Adrenal gland (tissue), 12 donors: ENCODE measurements around the gene HECTD3. TPM values are rescaled to one million over a fixed set of nuclear protein-coding genes. Genes with fewer than 3 reads are reported as not detected.
A peak's percentile ranks its signal among the peaks of the same experiment; 100 is the strongest.

Experiments used
- DNase-seq, 7 donors: peaks; one replicate each; pipeline ENCODE4 v3.0.0-alpha.2; 2019 to 2020
- H3K27ac ChIP-seq, 5 donors: fragments of 200-600 bp; sonication (generic) in 4 of 5; 1 replicate in 3 of 5; 2 replicates in 2 of 5; pipeline versions ENCODE4 v1.5.1 to v1.8.0; 2016 to 2020; ENCODE audit warnings: mild to moderate bottlenecking in 1 of 5
- H3K27me3 ChIP-seq: fragments of 200-600 bp; 2 replicates; pipeline ENCODE4 v1.8.0; 2021
- H3K36me3 ChIP-seq, 2 donors: fragments of 200-600 bp; replicated peaks in 1 of 2; 1 replicate in 1 of 2; 2 replicates in 1 of 2; pipeline versions ENCODE4 v1.5.1 to v1.8.0; 2018 to 2022
- H3K4me1 ChIP-seq, 2 donors: fragments of 200-600 bp; replicated peaks in 1 of 2; 1 replicate in 1 of 2; 2 replicates in 1 of 2; pipeline versions ENCODE4 v1.5.1 to v1.8.0; 2018 to 2021
- H3K4me3 ChIP-seq, 4 donors: fragments of 200-600 bp; sonication (generic) in 3 of 4; one replicate each; pipeline ENCODE4 v1.5.1; 2016 to 2018
- H3K9me3 ChIP-seq, 3 donors: fragments of 200-600 bp; sonication (generic) in 1 of 3; replicated peaks in 1 of 3; 1 replicate in 2 of 3; 2 replicates in 1 of 3; pipeline versions ENCODE4 v1.5.1 to v1.8.0; 2016 to 2021
- POLR2A ChIP-seq, 2 donors: fragments of 450-650 bp; IDR thresholded peaks; one replicate each; pipeline ENCODE4 v1.6.1; 2017; ENCODE audit warnings: antibody characterized with exemption in 2 of 2, mild to moderate bottlenecking in 2 of 2, moderate library complexity in 1 of 2
- WGBS, 4 donors: extraction: QIAGEN DNeasy Blood & Tissue Kit in 2 of 4; methylation state at CpG; one replicate each; pipeline versions ENCODE4 v1.1.5 to v1.1.7; 2013 to 2017; 5-methylcytosine and 5-hydroxymethylcytosine counted together
- intact Hi-C, 2 donors: fragments of 100-400 bp; cut with DNase I; formaldehyde crosslinking; loops; one replicate each; pipeline versions ENCODE4 v1.14.1 to v1.15.0; 2022 to 2023
- polyA plus RNA-seq, 3 donors: library from polyadenylated mRNA; stranded (reverse); fragments of 200-250 nt in 2 of 3; fragments of 350-450 nt in 1 of 3; fragmentation: Illumina TruSeq in 1 of 3; extraction: RNeasy Lipid Tissue Mini Kit (QIAGEN cat#74804) in 1 of 3; gene quantifications; one replicate each; pipeline ENCODE4 v1.2.3, GENCODE V29; 2013 to 2014
- total RNA-seq, 9 donors: library from RNA; depleted of rRNA in 4 of 9; stranded (reverse); fragments of >200 nt in 4 of 9; fragments of 120-200 nt in 1 of 9; fragmentation: NEBNext Ultra II Directional in 1 of 9; extraction: Animal tissue kit (Norgen Biotek cat#: 25700) in 1 of 9; gene quantifications; one replicate each; pipeline versions ENCODE4 v1.1.0 to v1.2.4, GENCODE V29; 2013 to 2023
- TF ChIP-seq, protein P1 (sequence below), 6 experiments: fragments of 450-650 bp in 4 of 6; fragments of 200-600 bp in 2 of 6; sonication (generic) in 1 of 6; IDR thresholded peaks; 1 replicate in 5 of 6; 2 replicates in 1 of 6; pipeline versions ENCODE4 v1.5.1 to v1.8.0; 2016 to 2021; ENCODE audit warnings: antibody characterized with exemption in 6 of 6, mild to moderate bottlenecking in 2 of 6, moderate library complexity in 1 of 6
- donor health status: healthy with polysubstance abuse.
- donor health status: Bipolar disorder and iron deficiency.
- donor health status: DM: yes; HTN: yes; CAD: no.
- donor health status: DM: no; HTN: no; CAD: no.
- donor health status: DM: no; HTN: no; CAD: no.
- donor health status: DM: yes; HTN: yes; CAD: no.

HECTD3 gene
- total and polyA plus RNA-seq, 12 donors: 17.2 to 73.7 (median 50.8) TPM

DNA sequence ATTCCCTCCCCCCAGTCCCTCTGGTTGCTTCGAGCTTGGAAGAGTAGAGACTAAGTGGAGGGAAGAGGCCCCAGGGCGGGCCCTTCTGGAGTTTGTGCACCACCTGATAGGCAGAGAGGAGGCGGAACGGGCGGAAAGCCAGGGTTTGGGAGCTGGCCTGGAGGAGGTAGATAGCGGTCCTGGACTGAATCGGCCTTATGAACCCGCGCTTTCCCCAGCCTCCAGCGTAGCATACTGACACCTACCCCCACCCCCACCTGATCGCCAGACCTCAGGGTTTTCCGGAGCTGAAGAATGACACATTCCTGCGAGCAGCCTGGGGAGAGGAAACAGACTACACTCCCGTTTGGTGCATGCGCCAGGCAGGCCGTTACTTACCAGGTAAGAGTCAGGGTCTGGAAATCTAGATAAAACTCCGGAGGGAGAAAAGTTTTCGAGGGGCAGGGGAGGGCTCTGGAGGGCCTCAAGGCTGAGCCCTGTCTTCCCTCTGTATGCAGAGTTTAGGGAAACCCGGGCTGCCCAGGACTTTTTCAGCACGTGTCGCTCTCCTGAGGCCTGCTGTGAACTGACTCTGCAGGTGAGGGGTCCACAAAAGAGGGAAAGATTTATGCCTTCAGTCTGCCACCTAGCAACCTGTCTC is 1.6 kb upstream of the HECTD3 start:
- no peaks in the 10 kb centered on the region for H3K9me3 ChIP-seq
- H3K4me1 ChIP-seq: peaks cover 38 to 49% of the 10 kb centered on the region in 2 donors
- peak overlapping the region; percentile 83 to 94 (median 92) for H3K27ac ChIP-seq
- peaks cover 0 to 31% of the 10 kb centered on the region in 2 donors for H3K36me3 ChIP-seq
- peak; percentile 83 to 94 (median 93) for DNase-seq
- intact Hi-C loops: loop anchor here in 1 of 2 donors (2.0 to 10.0 kb wide), 2 partner anchors 290 to 482 kb away; partner anchors contain the start of gene TESK2
- peak overlapping the region in 3 of 4 donors; percentile 24 to 88 (median 46) for H3K4me3 ChIP-seq
- WGBS, 4 donors: 2 to 4% (median 4%) methylated on average over 19 to 21 of the region's 21 CpGs
- H3K27me3 ChIP-seq: no peaks in the 10 kb centered on the region
- TF ChIP-seq POLR2A (IDR thresholded peaks at IDR 0.05): peak in 1 of 2 donors; percentile 43
- TF ChIP-seq, protein P1, sequence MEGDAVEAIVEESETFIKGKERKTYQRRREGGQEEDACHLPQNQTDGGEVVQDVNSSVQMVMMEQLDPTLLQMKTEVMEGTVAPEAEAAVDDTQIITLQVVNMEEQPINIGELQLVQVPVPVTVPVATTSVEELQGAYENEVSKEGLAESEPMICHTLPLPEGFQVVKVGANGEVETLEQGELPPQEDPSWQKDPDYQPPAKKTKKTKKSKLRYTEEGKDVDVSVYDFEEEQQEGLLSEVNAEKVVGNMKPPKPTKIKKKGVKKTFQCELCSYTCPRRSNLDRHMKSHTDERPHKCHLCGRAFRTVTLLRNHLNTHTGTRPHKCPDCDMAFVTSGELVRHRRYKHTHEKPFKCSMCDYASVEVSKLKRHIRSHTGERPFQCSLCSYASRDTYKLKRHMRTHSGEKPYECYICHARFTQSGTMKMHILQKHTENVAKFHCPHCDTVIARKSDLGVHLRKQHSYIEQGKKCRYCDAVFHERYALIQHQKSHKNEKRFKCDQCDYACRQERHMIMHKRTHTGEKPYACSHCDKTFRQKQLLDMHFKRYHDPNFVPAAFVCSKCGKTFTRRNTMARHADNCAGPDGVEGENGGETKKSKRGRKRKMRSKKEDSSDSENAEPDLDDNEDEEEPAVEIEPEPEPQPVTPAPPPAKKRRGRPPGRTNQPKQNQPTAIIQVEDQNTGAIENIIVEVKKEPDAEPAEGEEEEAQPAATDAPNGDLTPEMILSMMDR (IDR thresholded peaks at IDR 0.05): no peak

DNA sequence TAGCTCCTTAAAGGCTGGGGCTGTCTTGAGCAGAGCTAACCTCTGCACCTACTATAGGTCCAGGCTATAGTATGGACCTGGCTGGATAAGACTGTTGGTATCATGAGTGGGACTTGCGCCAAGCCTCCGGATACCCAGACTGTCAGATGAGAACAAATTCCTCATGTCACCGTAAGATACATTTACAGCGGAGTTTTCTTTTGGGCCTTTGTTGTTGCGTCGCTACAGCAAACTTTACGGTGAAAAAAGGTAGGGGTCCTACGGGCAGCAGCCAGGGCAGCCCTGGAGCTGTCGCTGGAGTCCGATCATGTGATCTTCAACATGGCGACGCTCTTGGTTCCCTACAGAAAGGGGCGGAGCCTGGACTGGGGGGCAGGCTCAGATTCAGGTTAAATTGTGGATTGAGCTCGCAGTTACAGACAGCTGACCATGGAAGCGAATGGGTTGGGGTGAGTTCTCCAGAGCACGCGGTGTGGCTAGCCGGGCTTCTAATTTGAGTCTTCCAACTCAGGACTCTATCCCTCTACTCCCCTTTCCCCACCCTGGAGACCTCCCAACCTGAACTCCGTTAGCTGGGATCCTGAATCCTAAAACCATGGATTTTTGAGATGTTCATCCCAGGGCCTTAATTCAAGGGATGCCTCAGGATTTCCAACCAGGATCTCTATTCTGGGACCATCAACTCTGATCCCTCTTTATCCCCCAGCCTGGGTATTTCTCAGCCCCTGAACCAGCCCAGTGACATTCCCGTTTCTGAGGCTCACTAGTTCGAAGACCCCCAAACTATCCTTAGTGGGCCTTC is 914 bp upstream of the HECTD3 start, which contains the start of gene UROD:
Gene UROD, plus strand, starts transcription at position 418 of the 802 bp plus-strand sequence. Its CDS starts 12 bp downstream, at position 430.
- intact Hi-C loops: loop anchor here in 1 of 2 donors (2.0 to 10.0 kb wide), 2 partner anchors 291 to 483 kb away; partner anchors contain the start of gene TESK2
- TF ChIP-seq, protein P1 (IDR thresholded peaks at IDR 0.05): no peak
- peak; percentile 23 to 79 for TF ChIP-seq POLR2A (IDR thresholded peaks at IDR 0.05)
- H3K36me3 ChIP-seq: peaks cover 0 to 38% of the 10 kb centered on the region in 2 donors
- H3K4me3 ChIP-seq: peak within 1 kb of the TSS; percentile 36 to 88 (median 75)
- DNase-seq: peak; percentile 91 to 97 (median 95)
- H3K27me3 ChIP-seq: no peaks in the 10 kb centered on the region
- H3K4me1 ChIP-seq: peaks cover 38 to 49% of the 10 kb centered on the region in 2 donors
- 0 to 2% (median 1%) methylated on average over 11 to 21 of the region's 21 CpGs for WGBS, 4 donors
- no peaks in the 10 kb centered on the region for H3K9me3 ChIP-seq
- H3K27ac ChIP-seq: peak within 1 kb of the TSS; percentile 83 to 94 (median 92)

DNA sequence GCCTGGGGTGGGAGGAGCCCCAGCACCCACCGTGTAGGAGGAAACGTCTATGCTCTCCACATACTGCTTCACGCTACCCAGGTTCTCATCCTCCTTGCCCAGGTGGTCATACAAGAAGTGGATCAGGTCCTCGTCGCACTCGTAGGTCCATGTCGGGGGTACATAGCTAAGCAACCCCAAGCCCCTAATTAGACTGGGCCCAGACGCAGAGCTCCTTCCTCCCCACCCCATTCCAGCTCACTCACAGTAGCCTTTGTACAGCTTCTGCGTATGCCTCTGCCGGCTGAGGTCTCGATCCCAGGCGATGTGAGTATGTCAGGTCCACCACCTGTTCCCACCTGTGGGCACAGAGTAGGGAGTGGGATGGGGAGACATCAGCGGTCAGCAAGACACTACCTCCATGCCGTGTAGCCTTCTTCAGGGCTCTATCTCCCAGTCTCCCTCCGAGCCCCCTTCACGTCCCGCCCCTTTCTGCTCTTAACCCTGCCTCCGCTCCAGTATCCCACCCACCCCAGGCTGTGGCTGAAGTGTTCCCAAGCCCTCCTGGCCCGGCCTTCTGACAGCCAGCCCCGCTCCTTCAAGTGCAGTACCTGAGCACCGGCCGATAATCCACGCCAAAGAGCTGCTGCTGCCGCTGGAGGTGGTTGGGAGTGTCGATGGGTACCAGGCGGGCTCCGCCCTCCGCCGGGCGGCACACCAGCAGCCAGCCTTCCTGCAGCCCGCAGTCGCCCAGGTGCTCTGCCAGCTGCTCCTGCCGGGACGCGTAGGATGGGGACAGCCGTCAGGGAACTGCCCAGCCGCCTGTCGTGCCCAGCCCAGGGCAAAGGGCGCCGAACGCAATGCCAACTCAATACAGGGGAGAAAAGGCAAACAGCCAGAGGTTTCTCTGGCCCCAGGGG is 919 bp downstream of the HECTD3 start:
- Histone ChIP-seq H3K27ac (peak overlapping the region in 3 of 5 donors; percentile 92 to 94 (median 93)), H3K4me3 (peak overlapping the region; percentile 36 to 88 (median 75)), H3K4me1 (peaks cover 38 to 47% of the 10 kb centered on the region in 2 donors), H3K36me3 (peaks cover 0 to 55% of the 10 kb centered on the region in 2 donors), H3K9me3 (no peaks in the 10 kb centered on the region), H3K27me3 (no peaks in the 10 kb centered on the region)
- 19 to 47% (median 28%) methylated on average over 18 to 41 of the region's 41 CpGs for WGBS, 4 donors
- intact Hi-C loops: loop anchor here (5.0 to 10.0 kb wide), 2 partner anchors 173 to 485 kb away; partner anchors contain the start of gene TESK2 (in 1 of the 2)
- no peak for TF ChIP-seq POLR2A (IDR thresholded peaks at IDR 0.05)
- TF ChIP-seq, protein P1 (IDR thresholded peaks at IDR 0.05): no peak
- peak in 5 of 7 donors; percentile 27 to 61 (median 39) for DNase-seq
